IMR-90 (cell line): ENCODE results near the gene SLC4A1AP. TPM values are rescaled to one million over a fixed set of nuclear protein-coding genes. Genes with fewer than 3 reads are reported as not detected.

Source experiments
- ATAC-seq: fragments of 200-7000 bp; cut with Tn5 transposase; 2 replicates; pipeline ENCODE4 v1.9.1; 2020; ENCODE audit warnings: low read depth, mild to moderate bottlenecking, moderate library complexity
- BruUV-seq: library from RNA; stranded (reverse); fragments of 400-500 nt; replicated peaks from 2 replicates; lab custom pipeline; 2021; lab: Mats Ljungman, UMichigan
- CTCF ChIA-PET: fragments of 300-600 bp; formaldehyde crosslinking; extraction: SDS; loops from one replicate; lab custom pipeline; 2021; ENCODE audit warnings: antibody characterized with exemption; lab: Yijun Ruan, JAX
- POLR2A ChIA-PET: fragments of 300-600 bp; sonication (Branson Sonifier 250); formaldehyde crosslinking; loops from one replicate; lab custom pipeline; 2022; ENCODE audit warnings: antibody characterized with exemption; ENCODE audit not compliant: unreplicated experiment; lab: Charles Lee
- DNase-seq: peaks from one replicate; pipeline ENCODE4 v3.0.0; 2013
- H2AFZ ChIP-seq: replicated peaks from 2 replicates; pipeline ENCODE3; 2013; ENCODE audit warnings: low read length, mild to moderate bottlenecking; ENCODE audit not compliant: poor library complexity
- H2AK5ac ChIP-seq: 2 replicates; pipeline ENCODE4 v1.6.1; 2013; ENCODE audit warnings: low read depth, low read length, inconsistent platforms
- H2AK9ac ChIP-seq: replicated peaks from 2 replicates; pipeline ENCODE3; 2013; ENCODE audit warnings: mild to moderate bottlenecking, low read depth, low read length, moderate library complexity; ENCODE audit not compliant: poor library complexity
- H2BK120ac ChIP-seq: 2 replicates; pipeline ENCODE4 v1.6.1; 2013; ENCODE audit warnings: low read depth, low read length, inconsistent platforms
- H2BK15ac ChIP-seq: 3 replicates; pipeline ENCODE4 v1.6.1; 2013; ENCODE audit warnings: low read depth, low read length, inconsistent platforms
- H2BK20ac ChIP-seq: 2 replicates; pipeline ENCODE4 v1.6.1; 2013; ENCODE audit warnings: low read depth, mild to moderate bottlenecking, inconsistent platforms, low read length, moderate library complexity
- H2BK5ac ChIP-seq: 2 replicates; pipeline ENCODE4 v1.6.1; 2013; ENCODE audit warnings: mild to moderate bottlenecking, low read depth, low read length, inconsistent platforms; ENCODE audit not compliant: poor library complexity, severe bottlenecking
- H3K14ac ChIP-seq: replicated peaks from 2 replicates; pipeline ENCODE4 v1.6.1; 2013; ENCODE audit warnings: low read depth, low read length, inconsistent platforms
- H3K18ac ChIP-seq: 2 replicates; pipeline ENCODE4 v1.6.1; 2013; ENCODE audit warnings: low read depth, low read length, control low read depth
- H3K23ac ChIP-seq: 2 replicates; pipeline ENCODE4 v1.6.1; 2013; ENCODE audit warnings: low read depth, low read length, inconsistent platforms
- H3K27ac ChIP-seq: 2 replicates; pipeline ENCODE4 v1.5.1; 2013; ENCODE audit warnings: mild to moderate bottlenecking, control low read depth, low read length; ENCODE audit not compliant: insufficient read depth
- H3K27me3 ChIP-seq: 2 replicates; pipeline ENCODE4 v1.6.1; 2013; ENCODE audit warnings: low read length; ENCODE audit not compliant: control insufficient read depth, insufficient read depth
- H3K36me3 ChIP-seq: 2 replicates; pipeline ENCODE4 v1.6.1; 2013; ENCODE audit warnings: low read length, mixed read lengths; ENCODE audit not compliant: control insufficient read depth, insufficient read depth
- H3K4ac ChIP-seq: 2 replicates; pipeline ENCODE4 v1.6.1; 2013; ENCODE audit warnings: low read depth, low read length, inconsistent platforms
- H3K4me1 ChIP-seq: 2 replicates; pipeline ENCODE4 v1.6.1; 2013; ENCODE audit warnings: low read length, mixed read lengths; ENCODE audit not compliant: control insufficient read depth, insufficient read depth
- H3K4me2 ChIP-seq: 2 replicates; pipeline ENCODE4 v1.6.1; 2013; ENCODE audit warnings: low read depth, mild to moderate bottlenecking, control low read depth, low read length, moderate library complexity
- H3K4me3 ChIP-seq: 2 replicates; pipeline ENCODE4 v1.5.1; 2013; ENCODE audit warnings: low read depth, mild to moderate bottlenecking, control low read depth, low read length, moderate library complexity; ENCODE audit not compliant: insufficient read depth
- H3K56ac ChIP-seq: 2 replicates; pipeline ENCODE4 v1.6.1; 2013; ENCODE audit warnings: low read length, inconsistent platforms; ENCODE audit not compliant: insufficient read depth; ENCODE audit errors: extremely low read depth
- H3K79me1 ChIP-seq, 2 experiments: 2 replicates each; pipeline ENCODE4 v1.6.1; 2013; ENCODE audit warnings: low read length in 2 of 2, inconsistent platforms in 1 of 2, low read depth in 1 of 2
- H3K9ac ChIP-seq: 2 replicates; pipeline ENCODE4 v1.6.1; 2013; ENCODE audit warnings: low read depth, low read length, control low read depth
- H3K9me1 ChIP-seq: 2 replicates; pipeline ENCODE4 v1.6.1; 2013; ENCODE audit warnings: low read length, inconsistent platforms; ENCODE audit not compliant: insufficient read depth
- H3K9me3 ChIP-seq: 2 replicates; pipeline ENCODE4 v1.6.1; 2013; ENCODE audit warnings: low read length; ENCODE audit not compliant: control insufficient read depth, insufficient read depth
- H4K20me1 ChIP-seq: 2 replicates; pipeline ENCODE4 v1.6.1; 2013; ENCODE audit warnings: low read length, inconsistent platforms; ENCODE audit not compliant: insufficient read depth
- H4K5ac ChIP-seq: 2 replicates; pipeline ENCODE4 v1.6.1; 2013; ENCODE audit warnings: mild to moderate bottlenecking, low read depth, low read length, control low read depth
- H4K8ac ChIP-seq, 2 experiments: 2 replicates each; pipeline ENCODE4 v1.6.1; 2013; ENCODE audit warnings: low read depth in 2 of 2, low read length in 2 of 2, control low read depth in 1 of 2, inconsistent platforms in 1 of 2
- H4K91ac ChIP-seq: 2 replicates; pipeline ENCODE4 v1.6.1; 2013; ENCODE audit warnings: low read depth, low read length, inconsistent platforms; ENCODE audit not compliant: insufficient read depth
- BHLHE40 ChIP-seq: fragments of 150-350 bp; IDR thresholded peaks from 2 replicates; pipeline ENCODE4 v1.6.1; 2016; ENCODE audit warnings: mild to moderate bottlenecking, low read depth, low read length
- CEBPB ChIP-seq: IDR thresholded peaks from 2 replicates; pipeline ENCODE4 v1.6.1; 2012; ENCODE audit warnings: low read depth, low read length, improper control_type of control experiment
- CHD1 ChIP-seq: IDR thresholded peaks from 2 replicates; pipeline ENCODE4 v1.6.1; 2012; ENCODE audit warnings: low read depth, low read length, improper control_type of control experiment
- CTCF ChIP-seq: conservative IDR thresholded peaks from 2 replicates; pipeline ENCODE4 v1.5.1; 2012; ENCODE audit warnings: mild to moderate bottlenecking, low read depth, low read length, improper control_type of control experiment
- ELK1 ChIP-seq: fragments of 150-350 bp; IDR thresholded peaks from 2 replicates; pipeline ENCODE4 v1.6.1; 2016; ENCODE audit warnings: low read depth, mild to moderate bottlenecking, low read length, moderate library complexity, borderline replicate concordance
- FOS ChIP-seq: fragments of 150-350 bp; IDR thresholded peaks from 2 replicates; pipeline ENCODE4 v1.6.1; 2016; ENCODE audit warnings: low read depth, low read length
- MAFK ChIP-seq: IDR thresholded peaks from 2 replicates; pipeline ENCODE4 v1.6.1; 2012; ENCODE audit warnings: low read depth, low read length, improper control_type of control experiment
- MAZ ChIP-seq: IDR thresholded peaks from 2 replicates; pipeline ENCODE4 v1.6.1; 2012; ENCODE audit warnings: low read depth, mild to moderate bottlenecking, low read length, improper control_type of control experiment, moderate library complexity, borderline replicate concordance
- MXI1 ChIP-seq: IDR thresholded peaks from 2 replicates; pipeline ENCODE4 v1.6.1; 2012; ENCODE audit warnings: low read depth, mild to moderate bottlenecking, low read length, moderate library complexity, borderline replicate concordance
- NFE2L2 ChIP-seq: fragments of 150-350 bp; IDR thresholded peaks from 2 replicates; pipeline ENCODE4 v1.6.1; 2016; ENCODE audit warnings: low read depth, mild to moderate bottlenecking, low read length
- POLR2A ChIP-seq: IDR thresholded peaks from 2 replicates; pipeline ENCODE4 v1.6.1; 2012; ENCODE audit warnings: mild to moderate bottlenecking, low read depth, low read length
- RAD21 ChIP-seq: IDR thresholded peaks from 2 replicates; pipeline ENCODE4 v1.6.1; 2012; ENCODE audit warnings: low read length, improper control_type of control experiment
- RCOR1 ChIP-seq: IDR thresholded peaks from 2 replicates; pipeline ENCODE4 v1.6.1; 2012; ENCODE audit warnings: mild to moderate bottlenecking, low read length, improper control_type of control experiment; ENCODE audit not compliant: insufficient replicate concordance
- RFX5 ChIP-seq: IDR thresholded peaks from 2 replicates; pipeline ENCODE4 v1.8.0; 2012; ENCODE audit warnings: low read depth, mild to moderate bottlenecking, low read length, moderate library complexity
- SMC3 ChIP-seq: fragments of 150-350 bp; IDR thresholded peaks from 2 replicates; pipeline ENCODE4 v1.6.1; 2016; ENCODE audit warnings: low read depth, mild to moderate bottlenecking, antibody characterized with exemption, low read length, moderate library complexity
- WGBS, 2 experiments: methylation state at CpG; one replicate each; pipeline versions ENCODE4 v1.1.5 to v1.1.7; 2013; ENCODE audit warnings: missing lambda C conversion rate in 2 of 2; ENCODE audit not compliant: insufficient read length in 1 of 2; ENCODE audit errors: extremely low coverage in 2 of 2; 5-methylcytosine and 5-hydroxymethylcytosine counted together
- dilution Hi-C: fragments of 300-500 bp; cut with HindIII; formaldehyde crosslinking; loops from one replicate; pipeline ENCODE4 v1.14.3; 2018; ENCODE audit warnings: low sequenced_read_pairs; ENCODE audit not compliant: unreplicated experiment
- in situ Hi-C: fragments of 300-500 bp; cut with MboI; formaldehyde crosslinking; loops from 3 replicates; pipeline ENCODE4 v1.14.3; 2019; ENCODE audit warnings: low sequenced_read_pairs, inconsistent platforms, mixed read lengths
- intact Hi-C: fragments of 100-400 bp; cut with micrococcal nuclease; formaldehyde crosslinking; loops from 2 replicates; pipeline ENCODE4 v1.10.0; 2022
- polyA plus RNA-seq, 3 experiments: library from polyadenylated mRNA; depleted of rRNA; stranded (reverse); fragments of >200 nt; gene quantifications; 2 replicates each; pipeline ENCODE4 v1.2.3, GENCODE V29; 2012; ENCODE audit warnings: low replicate concordance in 1 of 3
- total RNA-seq: library from RNA; depleted of rRNA; stranded (reverse); fragments of >200 nt; gene quantifications from 2 replicates; pipeline ENCODE4 v1.2.3, GENCODE V29; 2012
- TF ChIP-seq, protein P1 (sequence below): fragments of 150-350 bp; IDR thresholded peaks from 2 replicates; pipeline ENCODE4 v1.6.1; 2017; ENCODE audit warnings: mild to moderate bottlenecking, antibody characterized with exemption, low read length, low read depth

SLC4A1AP gene
- total and polyA plus RNA-seq, 2 of the 4 experiments (the other 2 are of a cell fraction) = 11.7 to 13.6 TPM

DNA sequence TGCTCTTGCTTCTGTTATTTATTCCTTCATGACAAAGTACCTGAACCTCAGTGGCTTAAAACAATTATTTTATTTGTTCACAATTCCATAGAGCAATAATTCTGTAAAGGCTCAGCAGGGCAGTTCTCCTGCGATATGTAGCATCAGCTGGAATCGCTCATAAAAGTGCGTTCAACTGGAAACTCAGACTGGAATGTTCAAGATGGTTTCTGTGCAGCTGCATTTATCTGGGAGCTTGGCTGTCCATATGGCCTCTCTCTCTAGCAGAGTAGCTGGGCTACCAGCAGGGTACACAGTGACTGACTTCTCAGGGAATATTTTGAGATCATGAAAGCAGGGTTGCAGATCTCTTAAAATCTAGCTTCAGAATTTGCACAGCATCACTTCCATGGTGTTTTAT is 48.4 kb upstream of the SLC4A1AP start:
- ChIA-PET POLR2A (no interaction called here), CTCF (no interaction called here)
- H2BK5ac ChIP-seq = no peak overlapping the region
- H2BK120ac ChIP-seq = no peak overlapping the region
- H2AK5ac ChIP-seq = no peak overlapping the region
- no peaks in the 10 kb centered on the region for H3K9me1 ChIP-seq
- H3K4me1 ChIP-seq = no peaks in the 10 kb centered on the region
- no peaks in the 10 kb centered on the region for H4K20me1 ChIP-seq
- H3K56ac ChIP-seq = no peak overlapping the region
- no TSS peak for BruUV-seq
- peaks cover 36% of the 10 kb centered on the region for H3K36me3 ChIP-seq
- no peaks in the 10 kb centered on the region for H3K27me3 ChIP-seq
- no peak overlapping the region for H2BK15ac ChIP-seq
- H3K79me1 ChIP-seq = peaks cover 10 to 17% of the 10 kb centered on the region in 2 experiments
- no peaks in the 10 kb centered on the region for H3K9me3 ChIP-seq
- H4K8ac ChIP-seq = no peak overlapping the region
- dilution Hi-C loops = no loop called here
- H2AFZ ChIP-seq = no peak overlapping the region
- intact Hi-C loops = no loop called here
- DNase-seq = no peak
- H2AK9ac ChIP-seq = no peak overlapping the region
- no peak overlapping the region for H4K5ac ChIP-seq
- H3K14ac ChIP-seq = no peak overlapping the region
- WGBS, 2 experiments = 100% methylated on average over 1 of the region's 3 CpGs; no CpG with 5 or more reads in 1 of the 2 experiments
- H3K4me3 ChIP-seq = no peak overlapping the region
- H3K4ac ChIP-seq = no peak overlapping the region
- no peak overlapping the region for H2BK20ac ChIP-seq
- no peak overlapping the region for H3K9ac ChIP-seq
- no peak overlapping the region for H3K23ac ChIP-seq
- in situ Hi-C loops = no loop called here
- no peak overlapping the region for H3K27ac ChIP-seq
- no peak overlapping the region for H3K18ac ChIP-seq
- no peak overlapping the region for H4K91ac ChIP-seq
- no peak overlapping the region for H3K4me2 ChIP-seq
- TF ChIP-seq CEBPB (no peak), CTCF (no peak), POLR2A (no peak), MAZ (no peak), RAD21 (no peak), CHD1 (no peak), RCOR1 (no peak), MXI1 (no peak), MAFK (no peak), FOS (no peak), BHLHE40 (no peak), NFE2L2 (no peak), RFX5 (no peak), SMC3 (no peak), ELK1 (no peak)
- TF ChIP-seq, protein P1, sequence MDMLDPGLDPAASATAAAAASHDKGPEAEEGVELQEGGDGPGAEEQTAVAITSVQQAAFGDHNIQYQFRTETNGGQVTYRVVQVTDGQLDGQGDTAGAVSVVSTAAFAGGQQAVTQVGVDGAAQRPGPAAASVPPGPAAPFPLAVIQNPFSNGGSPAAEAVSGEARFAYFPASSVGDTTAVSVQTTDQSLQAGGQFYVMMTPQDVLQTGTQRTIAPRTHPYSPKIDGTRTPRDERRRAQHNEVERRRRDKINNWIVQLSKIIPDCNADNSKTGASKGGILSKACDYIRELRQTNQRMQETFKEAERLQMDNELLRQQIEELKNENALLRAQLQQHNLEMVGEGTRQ = no peak
- no peak for ATAC-seq
